GM06990 (cell line): ENCODE results near the gene DYNC1LI2.
A peak's percentile ranks its signal among the peaks of the same experiment; 100 is the strongest.

Experiments used
- DNase-seq: peaks from one replicate; pipeline ENCODE4 v3.0.0-alpha.2; 2011; ENCODE audit not compliant: insufficient read length; ENCODE audit errors: extremely low read depth
- H3K27me3 ChIP-seq: replicated peaks from 2 replicates; pipeline ENCODE4 v1.6.0; 2011; ENCODE audit warnings: low read length; ENCODE audit not compliant: control insufficient read depth, insufficient read depth
- H3K36me3 ChIP-seq: 2 replicates; pipeline ENCODE4 v1.5.1; 2011; ENCODE audit warnings: low read length; ENCODE audit not compliant: control insufficient read depth, insufficient read depth
- H3K4me3 ChIP-seq: replicated peaks from 2 replicates; pipeline ENCODE4 v1.5.1; 2011; ENCODE audit warnings: low read depth, mild to moderate bottlenecking, control low read depth, low read length
- TF ChIP-seq, protein P1 (sequence below): IDR thresholded peaks from 2 replicates; pipeline ENCODE4 v1.5.1; 2011; ENCODE audit warnings: low read length, control low read depth, mild to moderate bottlenecking, inconsistent platforms; ENCODE audit not compliant: insufficient read depth, poor library complexity, severe bottlenecking

The DYNC1LI2 gene

GRCh38 chr16:66735891-66736290 is 15.5 kb downstream of the DYNC1LI2 start:
- TF ChIP-seq, protein P1, sequence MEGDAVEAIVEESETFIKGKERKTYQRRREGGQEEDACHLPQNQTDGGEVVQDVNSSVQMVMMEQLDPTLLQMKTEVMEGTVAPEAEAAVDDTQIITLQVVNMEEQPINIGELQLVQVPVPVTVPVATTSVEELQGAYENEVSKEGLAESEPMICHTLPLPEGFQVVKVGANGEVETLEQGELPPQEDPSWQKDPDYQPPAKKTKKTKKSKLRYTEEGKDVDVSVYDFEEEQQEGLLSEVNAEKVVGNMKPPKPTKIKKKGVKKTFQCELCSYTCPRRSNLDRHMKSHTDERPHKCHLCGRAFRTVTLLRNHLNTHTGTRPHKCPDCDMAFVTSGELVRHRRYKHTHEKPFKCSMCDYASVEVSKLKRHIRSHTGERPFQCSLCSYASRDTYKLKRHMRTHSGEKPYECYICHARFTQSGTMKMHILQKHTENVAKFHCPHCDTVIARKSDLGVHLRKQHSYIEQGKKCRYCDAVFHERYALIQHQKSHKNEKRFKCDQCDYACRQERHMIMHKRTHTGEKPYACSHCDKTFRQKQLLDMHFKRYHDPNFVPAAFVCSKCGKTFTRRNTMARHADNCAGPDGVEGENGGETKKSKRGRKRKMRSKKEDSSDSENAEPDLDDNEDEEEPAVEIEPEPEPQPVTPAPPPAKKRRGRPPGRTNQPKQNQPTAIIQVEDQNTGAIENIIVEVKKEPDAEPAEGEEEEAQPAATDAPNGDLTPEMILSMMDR = no peak
- no peak for DNase-seq
- Histone ChIP-seq H3K27me3 (no peaks in the 10 kb centered on the region), H3K36me3 (peaks cover 16% of the 10 kb centered on the region), H3K4me3 (no peak overlapping the region)

- TF ChIP-seq, protein P1 = no peak
- no peak for DNase-seq
- H3K36me3 ChIP-seq = peaks cover 21% of the 10 kb centered on the region
- no peak overlapping the region for H3K4me3 ChIP-seq
- no peaks in the 10 kb centered on the region for H3K27me3 ChIP-seq
These were observed 20.3 kb downstream of the DYNC1LI2 start for GRCh38 chr16:66731101-66731500.

GRCh38 chr16:66728804-66729203 is 22.6 kb downstream of the DYNC1LI2 start:
- Histone ChIP-seq H3K4me3 (no peak overlapping the region), H3K27me3 (no peaks in the 10 kb centered on the region), H3K36me3 (peaks cover 29% of the 10 kb centered on the region)
- DNase-seq = no peak
- TF ChIP-seq, protein P1 = no peak

GRCh38 chr16:66728117-66728787 is 23.2 kb downstream of the DYNC1LI2 start:
- TF ChIP-seq, protein P1 = peak; percentile 62
- no peak for DNase-seq
- Histone ChIP-seq H3K4me3 (no peak overlapping the region), H3K36me3 (peaks cover 29% of the 10 kb centered on the region), H3K27me3 (no peaks in the 10 kb centered on the region)

DNA sequence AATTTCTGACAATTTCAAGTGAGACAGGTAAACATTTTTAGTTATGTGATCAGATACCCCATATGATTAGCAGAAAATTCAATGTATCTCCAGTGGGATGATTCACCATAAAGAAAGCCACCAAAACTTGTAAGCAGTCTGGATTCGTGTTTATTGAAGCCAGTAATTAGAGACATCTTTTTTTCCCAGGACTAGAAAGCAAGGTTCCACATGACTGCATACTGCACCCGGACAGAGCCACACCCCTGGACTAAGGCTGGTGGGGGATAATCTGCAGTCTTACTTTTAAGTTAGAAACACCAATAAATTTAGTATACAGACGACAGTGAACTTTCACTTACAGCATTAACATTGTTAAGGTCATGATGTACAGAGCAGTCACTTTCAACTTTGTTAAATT is 30.6 kb downstream of the DYNC1LI2 start:
- peaks cover 14% of the 10 kb centered on the region for H3K36me3 ChIP-seq

More for the DNA sequence above, 30.6 kb downstream of the DYNC1LI2 start:
- DNase-seq = no peak
- Histone ChIP-seq H3K27me3 (no peaks in the 10 kb centered on the region), H3K4me3 (no peak overlapping the region)
- TF ChIP-seq, protein P1 = no peak
